HepG2 (cell line): ENCODE results near the gene CNN3. TPM values are rescaled to one million over a fixed set of nuclear protein-coding genes. Genes with fewer than 3 reads are reported as not detected.

Source experiments
- CTCF ChIP-seq: sonication (generic); formaldehyde crosslinking; IDR thresholded peaks from 2 replicates; pipeline ENCODE4 v1.5.0; 2020; ENCODE audit warnings: mild to moderate bottlenecking, missing genetic modification reagents, moderate library complexity
- HNF4A ChIP-seq: sonication (generic); formaldehyde crosslinking; IDR thresholded peaks from 2 replicates; pipeline ENCODE4 v1.4.0; 2020; ENCODE audit warnings: missing genetic modification reagents
- RARA ChIP-seq: IDR thresholded peaks from 2 replicates; pipeline ENCODE4 v1.6.1; 2016; ENCODE audit warnings: missing genetic modification reagents, missing compliant biosample characterization
- ZFP82 ChIP-seq: sonication (generic); formaldehyde crosslinking; IDR thresholded peaks from 2 replicates; pipeline ENCODE4 v1.5.1; 2020; ENCODE audit warnings: mild to moderate bottlenecking, missing genetic modification reagents, borderline replicate concordance
- ZFX ChIP-seq: sonication (generic); formaldehyde crosslinking; IDR thresholded peaks from 2 replicates; pipeline ENCODE4 v1.4.0; 2020; ENCODE audit warnings: mild to moderate bottlenecking, low read depth, missing genetic modification reagents, moderate library complexity
- ZNF441 ChIP-seq: sonication (generic); formaldehyde crosslinking; IDR thresholded peaks from 2 replicates; pipeline ENCODE4 v1.7.0; 2021; ENCODE audit warnings: missing genetic modification reagents, borderline replicate concordance
- polyA plus RNA-seq, 8 experiments: library from polyadenylated mRNA; depleted of rRNA in 3 of 8; stranded (reverse) in 7 of 8; unstranded in 1 of 8; fragments of >200 nt; fragmentation: Illumina TruSeq in 4 of 8; extraction: Trizol in 4 of 8; gene quantifications; 2 replicates each; pipeline versions ENCODE4 v1.2.1 to v1.2.3, GENCODE V29; 2011 to 2016; ENCODE audit warnings: low read depth in 4 of 8, missing spikeins in 1 of 8, mixed read lengths in 1 of 8; ENCODE audit not compliant: insufficient read depth in 1 of 8
- total RNA-seq, 5 experiments: library from RNA; depleted of rRNA; stranded (reverse); fragments of >200 nt; fragmentation: Illumina TruSeq; extraction: Trizol; gene quantifications; 2 replicates each; pipeline ENCODE4 v1.2.3, GENCODE V29; 2016; ENCODE audit warnings: low read depth in 1 of 5
- TF ChIP-seq, protein P1 (sequence below): sonication (generic); formaldehyde crosslinking; IDR thresholded peaks from 2 replicates; pipeline ENCODE4 v1.4.0; 2020; ENCODE audit warnings: missing genetic modification reagents, borderline replicate concordance

CNN3 gene
- total and polyA plus RNA-seq, 2 of the 13 experiments (the other 11 are each of a cell fraction or from before 2014, with no cell fraction given), result 113 to 223 TPM

- TF ChIP-seq, protein P1, sequence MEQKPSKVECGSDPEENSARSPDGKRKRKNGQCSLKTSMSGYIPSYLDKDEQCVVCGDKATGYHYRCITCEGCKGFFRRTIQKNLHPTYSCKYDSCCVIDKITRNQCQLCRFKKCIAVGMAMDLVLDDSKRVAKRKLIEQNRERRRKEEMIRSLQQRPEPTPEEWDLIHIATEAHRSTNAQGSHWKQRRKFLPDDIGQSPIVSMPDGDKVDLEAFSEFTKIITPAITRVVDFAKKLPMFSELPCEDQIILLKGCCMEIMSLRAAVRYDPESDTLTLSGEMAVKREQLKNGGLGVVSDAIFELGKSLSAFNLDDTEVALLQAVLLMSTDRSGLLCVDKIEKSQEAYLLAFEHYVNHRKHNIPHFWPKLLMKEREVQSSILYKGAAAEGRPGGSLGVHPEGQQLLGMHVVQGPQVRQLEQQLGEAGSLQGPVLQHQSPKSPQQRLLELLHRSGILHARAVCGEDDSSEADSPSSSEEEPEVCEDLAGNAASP, result peak; percentile 61; the same call in 1 of the 2 replicates
- 0 out of 2 replicates have a peak, but pooled peaks have one; percentile 4 for TF ChIP-seq RARA (CRISPR knock-in tag)
- TF ChIP-seq ZFP82 (CRISPR knock-in tag), result no peak
- peak; percentile 61 for TF ChIP-seq HNF4A (CRISPR knock-in tag)
- TF ChIP-seq ZNF441 (CRISPR knock-in tag), result peak; percentile 51; the same call in 1 of the 2 replicates
- TF ChIP-seq ZFX (CRISPR knock-in tag), result peak; percentile 54
- TF ChIP-seq CTCF (CRISPR knock-in tag), result no peak
Observed at GRCh38 chr1:94955767-94956632, 29.1 kb upstream of the CNN3 start (continued).
